Measurements from ENCODE around the gene HDAC4. TPM values are rescaled to one million over a fixed set of nuclear protein-coding genes. Genes with fewer than 3 reads are reported as not detected.

The HDAC4 gene
- polyA plus RNA-seq, 1 experiment: 8.9 TPM

DNA sequence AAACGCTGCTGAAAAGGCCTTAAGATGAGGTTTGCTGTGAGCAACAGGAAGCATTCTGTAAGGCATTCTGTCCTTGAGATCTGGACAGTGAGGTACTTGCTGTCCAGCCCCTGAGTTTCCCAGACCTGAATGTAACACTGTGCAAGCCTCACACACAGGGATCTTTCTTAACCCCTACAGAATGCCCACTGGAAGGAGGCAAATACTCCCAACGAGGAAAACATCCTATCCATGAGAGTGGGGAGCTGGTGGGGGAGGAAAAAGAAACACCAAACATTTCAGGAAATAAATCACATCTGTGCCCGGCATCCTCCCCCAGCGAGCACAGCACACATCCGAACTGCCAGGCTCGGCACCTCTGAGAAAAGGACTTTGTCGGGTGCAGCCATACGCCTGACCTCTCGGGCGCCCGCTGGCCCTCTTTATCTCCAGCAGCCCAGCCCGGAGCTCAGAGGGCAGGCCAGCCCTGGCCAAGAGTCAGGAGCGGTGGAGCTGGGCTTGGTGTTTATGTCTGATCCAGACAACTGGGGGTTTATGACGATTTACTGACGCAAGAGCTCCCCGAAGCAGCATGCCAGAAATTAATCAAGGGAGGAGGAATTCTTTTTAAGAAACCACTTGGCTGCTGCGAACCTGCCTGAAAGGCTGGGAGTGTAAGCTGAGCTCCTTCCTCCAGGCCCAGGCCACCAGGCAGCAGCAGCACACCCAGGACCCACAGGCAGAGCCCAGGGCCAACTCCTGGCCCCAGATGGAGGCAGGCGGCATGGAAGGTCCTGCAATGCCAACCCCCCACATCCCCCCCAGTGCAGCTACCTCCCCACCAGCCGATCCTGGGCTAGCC, 72.2 kb downstream of the HDAC4 start:
- peak overlapping the region; percentile 27; the same call in 1 of the 2 replicates for H3K4me3 ChIP-seq (ENCODE audit: low read depth, low read length)
- DNase-seq (ENCODE audit: low read depth, low spot score): peak; percentile 95
- H3K9me3 ChIP-seq (ENCODE audit: control insufficient read depth, insufficient read depth, low read length): peaks cover 4% of the 10 kb centered on the region; the same call in 1 of the 2 replicates
- H3K27ac ChIP-seq (ENCODE audit: low read depth, low read length): peak overlapping the region; percentile 97
- ChIA-PET CTCF (interaction anchor here (0.8 kb wide), 1 partner anchor 34 kb away, joined by 3 read pairs; no protein-coding TSS in a partner anchor), POLR2A (interaction anchor here (0.6 to 2.6 kb wide), 12 partner anchors 9 to 354 kb away, joined by 3 to 20 read pairs (median 6); partner anchors contain the start of gene HDAC4)
- no peaks in the 10 kb centered on the region for H3K27me3 ChIP-seq (ENCODE audit: control insufficient read depth, insufficient read depth, low read length)
- TF ChIP-seq, protein P1, sequence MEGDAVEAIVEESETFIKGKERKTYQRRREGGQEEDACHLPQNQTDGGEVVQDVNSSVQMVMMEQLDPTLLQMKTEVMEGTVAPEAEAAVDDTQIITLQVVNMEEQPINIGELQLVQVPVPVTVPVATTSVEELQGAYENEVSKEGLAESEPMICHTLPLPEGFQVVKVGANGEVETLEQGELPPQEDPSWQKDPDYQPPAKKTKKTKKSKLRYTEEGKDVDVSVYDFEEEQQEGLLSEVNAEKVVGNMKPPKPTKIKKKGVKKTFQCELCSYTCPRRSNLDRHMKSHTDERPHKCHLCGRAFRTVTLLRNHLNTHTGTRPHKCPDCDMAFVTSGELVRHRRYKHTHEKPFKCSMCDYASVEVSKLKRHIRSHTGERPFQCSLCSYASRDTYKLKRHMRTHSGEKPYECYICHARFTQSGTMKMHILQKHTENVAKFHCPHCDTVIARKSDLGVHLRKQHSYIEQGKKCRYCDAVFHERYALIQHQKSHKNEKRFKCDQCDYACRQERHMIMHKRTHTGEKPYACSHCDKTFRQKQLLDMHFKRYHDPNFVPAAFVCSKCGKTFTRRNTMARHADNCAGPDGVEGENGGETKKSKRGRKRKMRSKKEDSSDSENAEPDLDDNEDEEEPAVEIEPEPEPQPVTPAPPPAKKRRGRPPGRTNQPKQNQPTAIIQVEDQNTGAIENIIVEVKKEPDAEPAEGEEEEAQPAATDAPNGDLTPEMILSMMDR (IDR thresholded peaks at IDR 0.05; ENCODE audit: low read depth, low read length): peak; percentile 38

DNA sequence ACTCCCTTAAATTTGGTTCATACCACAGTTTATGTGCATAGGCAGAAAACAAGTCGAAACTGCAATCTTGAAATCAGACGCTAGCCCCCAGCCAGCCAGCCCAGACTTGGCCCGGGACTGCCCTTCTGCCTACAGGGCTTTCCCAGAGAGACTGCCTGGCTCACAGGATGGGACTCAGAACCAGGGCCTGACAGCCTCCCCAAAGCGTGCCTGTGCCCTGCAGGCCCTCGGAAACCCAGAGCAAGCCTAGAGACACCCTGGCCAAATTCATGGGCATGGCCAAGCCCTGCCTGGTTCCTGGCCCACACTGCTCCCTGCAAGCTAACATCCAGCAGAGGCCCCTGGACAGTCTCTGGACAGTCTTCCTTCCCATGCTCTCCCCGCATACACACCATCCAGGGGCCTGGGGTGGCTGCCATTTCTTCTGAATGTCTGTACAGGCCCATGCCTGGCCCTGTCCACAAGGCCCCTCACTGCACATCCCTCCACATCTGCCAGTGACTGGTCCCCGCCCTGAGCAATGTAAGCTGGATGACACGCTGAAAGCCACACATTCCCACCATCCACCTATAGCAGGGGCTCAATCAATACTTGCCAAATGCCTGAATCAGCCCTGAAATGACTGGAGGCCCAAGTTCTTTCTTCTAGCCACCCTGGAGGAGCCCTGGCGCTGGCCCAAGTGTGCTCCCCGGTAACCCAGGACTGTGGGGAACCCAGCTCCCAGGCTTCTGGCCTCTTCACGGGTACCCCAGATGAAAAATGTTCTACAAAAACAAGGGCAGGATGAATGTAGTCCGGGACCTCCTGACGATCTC, 73.1 kb downstream of the HDAC4 start:
- no peak overlapping the region for H3K4me3 ChIP-seq (ENCODE audit: low read depth, low read length)
- POLR2A ChIA-PET: interaction anchor here (1.0 to 2.6 kb wide), 6 partner anchors 10 to 78 kb away, joined by 3 to 20 read pairs (median 7); partner anchors contain the start of gene HDAC4
- no peaks in the 10 kb centered on the region for H3K27me3 ChIP-seq (ENCODE audit: control insufficient read depth, insufficient read depth, low read length)
- TF ChIP-seq, protein P1 (IDR thresholded peaks at IDR 0.05; ENCODE audit: low read depth, low read length): no peak
- CTCF ChIA-PET: no interaction called here
- H3K27ac ChIP-seq (ENCODE audit: low read depth, low read length): peak overlapping the region; percentile 97
- no peak for DNase-seq (ENCODE audit: low read depth, low spot score)
- peaks cover 4% of the 10 kb centered on the region; the same call in 1 of the 2 replicates for H3K9me3 ChIP-seq (ENCODE audit: control insufficient read depth, insufficient read depth, low read length)

DNA sequence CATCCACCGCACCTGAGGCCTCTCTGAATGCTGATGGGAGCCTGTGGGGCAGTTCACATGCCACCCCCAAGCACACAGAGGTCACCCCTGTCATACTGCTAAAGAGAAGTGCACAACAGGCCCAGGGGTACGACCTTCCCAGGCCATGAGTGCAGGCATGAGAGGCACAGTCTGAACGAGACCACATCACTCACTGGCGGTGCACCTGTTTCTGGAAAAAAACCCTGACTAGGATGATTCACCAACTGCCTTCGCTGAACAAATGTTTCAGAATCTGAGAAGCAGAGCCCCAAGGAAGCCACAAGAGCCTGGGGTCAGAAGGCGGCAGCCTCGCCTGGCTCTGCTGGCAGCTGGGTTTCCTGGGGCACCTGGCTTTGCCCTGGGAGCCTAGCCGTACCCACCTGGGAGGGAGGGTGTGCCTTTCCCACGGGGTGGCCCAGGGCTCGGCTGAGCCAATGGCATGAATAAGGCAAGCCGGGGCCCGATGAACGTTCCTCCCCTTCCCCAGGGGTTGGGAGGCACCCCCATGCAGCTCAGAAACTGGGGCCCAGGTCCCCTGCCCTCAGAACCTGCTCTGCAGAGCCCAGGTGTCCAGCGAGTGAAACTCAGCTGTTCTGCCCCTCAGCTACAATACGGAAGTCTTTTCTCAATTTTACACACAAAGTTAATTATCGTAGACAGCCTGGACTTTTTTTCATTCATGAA, 73.8 kb downstream of the HDAC4 start:
- H3K27ac ChIP-seq (ENCODE audit: low read depth, low read length): peak overlapping the region; percentile 97
- TF ChIP-seq, protein P1 (IDR thresholded peaks at IDR 0.05; ENCODE audit: low read depth, low read length): no peak
- ChIA-PET CTCF (no interaction called here), POLR2A (interaction anchor here (2.6 kb wide), 1 partner anchor 74 kb away, joined by 20 read pairs; the partner anchor contains the start of gene HDAC4)
- no peak for DNase-seq (ENCODE audit: low read depth, low spot score)
- peaks cover 10% of the 10 kb centered on the region for H3K9me3 ChIP-seq (ENCODE audit: control insufficient read depth, insufficient read depth, low read length)
- no peaks in the 10 kb centered on the region for H3K27me3 ChIP-seq (ENCODE audit: control insufficient read depth, insufficient read depth, low read length)
- H3K4me3 ChIP-seq (ENCODE audit: low read depth, low read length): no peak overlapping the region

DNA sequence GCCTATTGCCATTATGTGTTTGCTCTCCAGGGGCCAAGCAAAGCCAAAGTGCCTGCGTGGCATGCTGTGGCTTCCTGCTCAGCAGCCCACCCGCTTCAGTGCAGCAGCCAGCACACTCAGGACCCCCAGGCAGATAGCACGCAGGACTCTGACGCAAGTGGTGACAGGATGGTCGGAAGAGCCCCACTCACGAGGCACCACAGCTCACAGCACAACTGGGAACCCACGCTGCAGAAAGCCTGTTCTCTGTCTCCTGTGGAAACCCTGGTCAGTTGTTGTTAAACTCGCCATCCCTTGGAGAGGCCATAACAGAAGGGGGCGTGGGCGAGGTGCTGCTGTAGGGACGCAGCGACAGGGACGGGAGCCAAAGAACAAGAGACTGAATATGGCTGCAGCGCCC, 76.4 kb downstream of the HDAC4 start:
- no peak overlapping the region for H3K27ac ChIP-seq (ENCODE audit: low read depth, low read length)
- ChIA-PET POLR2A (no interaction called here), CTCF (no interaction called here)
- H3K9me3 ChIP-seq (ENCODE audit: control insufficient read depth, insufficient read depth, low read length): peaks cover 6% of the 10 kb centered on the region
- DNase-seq (ENCODE audit: low read depth, low spot score): no peak
- TF ChIP-seq, protein P1 (IDR thresholded peaks at IDR 0.05; ENCODE audit: low read depth, low read length): no peak
- no peaks in the 10 kb centered on the region for H3K27me3 ChIP-seq (ENCODE audit: control insufficient read depth, insufficient read depth, low read length)
- H3K4me3 ChIP-seq (ENCODE audit: low read depth, low read length): no peak overlapping the region

Data from AG04450 (cell line).